Esophagus (tissue), 2 donors: Measurements from ENCODE around the gene SRR. TPM values are rescaled to one million over a fixed set of nuclear protein-coding genes. Genes with fewer than 3 reads are reported as not detected.

Source experiments
- H3K27ac ChIP-seq, 2 donors: one replicate each; pipeline ENCODE4 v1.5.1; 2013; ENCODE audit warnings: low read depth in 2 of 2, mild to moderate bottlenecking in 2 of 2, inconsistent platforms in 1 of 2, low read length in 1 of 2, moderate library complexity in 1 of 2
- H3K27me3 ChIP-seq, 2 donors: one replicate each; pipeline ENCODE4 v1.6.1; 2013; ENCODE audit warnings: low read length in 2 of 2, control low read depth in 1 of 2, mild to moderate bottlenecking in 1 of 2; ENCODE audit not compliant: insufficient read depth in 2 of 2, control insufficient read depth in 1 of 2
- H3K36me3 ChIP-seq, 2 donors: one replicate each; pipeline ENCODE4 v1.6.1; 2013; ENCODE audit warnings: low read length in 1 of 2; ENCODE audit not compliant: control insufficient read depth in 2 of 2, insufficient read depth in 2 of 2
- H3K4me1 ChIP-seq, 2 donors: one replicate each; pipeline ENCODE4 v1.6.1; 2013; ENCODE audit warnings: low read length in 1 of 2; ENCODE audit not compliant: control insufficient read depth in 2 of 2, insufficient read depth in 2 of 2
- H3K4me3 ChIP-seq, 2 donors: one replicate each; pipeline ENCODE4 v1.5.1; 2013; ENCODE audit warnings: low read length in 2 of 2, mild to moderate bottlenecking in 2 of 2, low read depth in 1 of 2, moderate library complexity in 1 of 2
- H3K9me3 ChIP-seq, 2 donors: one replicate each; pipeline ENCODE4 v1.6.1; 2013; ENCODE audit warnings: mild to moderate bottlenecking in 2 of 2, low read depth in 1 of 2, low read length in 1 of 2, moderate library complexity in 1 of 2; ENCODE audit not compliant: control insufficient read depth in 2 of 2, insufficient read depth in 1 of 2
- WGBS, 2 donors: extraction: QIAGEN DNeasy Blood & Tissue Kit; methylation state at CpG; one replicate each; pipeline ENCODE4 v1.1.7; 2013; 5-methylcytosine and 5-hydroxymethylcytosine counted together
- polyA plus RNA-seq, 2 donors: library from polyadenylated mRNA; stranded (reverse); fragments of 200-250 nt; gene quantifications; one replicate each; pipeline ENCODE4 v1.2.3, GENCODE V29; 2013
- donor health status: healthy with polysubstance abuse.
- donor health status: Bipolar disorder and iron deficiency.

Gene SRR
- polyA plus RNA-seq, 2 donors: 2.1 to 4.5 TPM

- H3K36me3 ChIP-seq: peaks cover 12 to 20% of the 10 kb centered on the region in 2 donors
- no peaks in the 10 kb centered on the region for H3K9me3 ChIP-seq
- H3K27ac ChIP-seq: no peak overlapping the region
- 94 to 95% methylated on average over 5 of the region's 5 CpGs for WGBS, 2 donors
- H3K4me3 ChIP-seq: no peak overlapping the region
- H3K4me1 ChIP-seq: no peaks in the 10 kb centered on the region
- no peaks in the 10 kb centered on the region for H3K27me3 ChIP-seq
These were observed 13.8 kb upstream of the SRR start for GRCh38 chr17:2289878-2290478.

DNA sequence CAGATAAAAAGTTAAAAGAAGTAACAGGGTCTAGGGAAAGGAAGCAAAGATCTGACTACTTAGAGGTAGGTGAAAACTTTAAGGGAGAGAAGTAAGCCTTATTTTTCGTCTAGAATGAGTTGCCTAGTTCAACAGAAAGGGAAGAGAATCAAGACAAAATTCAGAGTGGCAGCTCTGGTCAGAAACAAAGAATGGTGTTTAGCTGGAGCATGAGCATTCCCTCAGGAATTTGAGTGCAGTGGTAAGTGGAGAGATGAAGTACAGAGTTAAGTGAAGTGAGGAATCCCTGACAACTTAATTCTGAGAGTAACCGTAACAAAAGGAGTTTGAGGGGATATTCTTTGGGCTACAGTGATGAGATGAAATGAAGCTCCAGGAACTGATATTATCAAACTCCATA, 11.7 kb upstream of the SRR start:
- no peaks in the 10 kb centered on the region for H3K9me3 ChIP-seq
- WGBS, 2 donors: 87 to 88% methylated on average over 2 of the region's 2 CpGs
- no peak overlapping the region for H3K4me3 ChIP-seq
- H3K27me3 ChIP-seq: no peaks in the 10 kb centered on the region
- no peak overlapping the region for H3K27ac ChIP-seq
- H3K4me1 ChIP-seq: no peaks in the 10 kb centered on the region
- H3K36me3 ChIP-seq: peaks cover 12 to 24% of the 10 kb centered on the region in 2 donors

- no peaks in the 10 kb centered on the region for H3K9me3 ChIP-seq
- peaks cover 12 to 31% of the 10 kb centered on the region in 2 donors for H3K36me3 ChIP-seq
- no peaks in the 10 kb centered on the region for H3K4me1 ChIP-seq
- no peak overlapping the region for H3K27ac ChIP-seq
- 67 to 79% methylated on average over 1 of the region's 1 CpG for WGBS, 2 donors
- H3K4me3 ChIP-seq: no peak overlapping the region
- H3K27me3 ChIP-seq: no peaks in the 10 kb centered on the region
These were observed 8.2 kb upstream of the SRR start for GRCh38 chr17:2295575-2295974.

- Histone ChIP-seq H3K36me3 (peaks cover 2 to 26% of the 10 kb centered on the region in 2 donors), H3K27ac (no peak overlapping the region)
- WGBS, 2 donors: 58 to 71% methylated on average over 5 of the region's 5 CpGs
These were observed 6.7 kb upstream of the SRR start for GRCh38 chr17:2297023-2297422.

DNA sequence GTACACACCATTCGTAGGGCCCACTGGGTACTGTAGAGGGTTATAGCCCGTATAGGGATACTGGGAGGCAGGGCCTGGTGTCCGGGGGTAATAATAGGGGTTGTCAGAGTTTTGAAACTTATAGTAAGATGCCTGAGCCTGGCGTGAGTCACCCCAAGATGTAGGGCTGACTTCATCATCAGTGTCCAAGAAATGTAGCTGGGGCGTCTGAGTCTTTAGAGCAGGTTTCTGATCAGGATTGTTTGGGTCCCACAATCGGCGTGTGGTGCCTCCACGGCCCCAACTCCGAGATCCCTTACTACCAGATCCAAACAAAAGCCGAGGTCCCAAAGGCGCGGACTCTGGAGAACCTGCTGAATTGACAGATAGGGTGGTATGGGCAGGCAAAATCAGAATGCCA, 4.6 kb upstream of the SRR start:
- no peak overlapping the region for H3K27ac ChIP-seq
- H3K9me3 ChIP-seq: no peaks in the 10 kb centered on the region
- no peak overlapping the region for H3K4me3 ChIP-seq
- no peaks in the 10 kb centered on the region for H3K27me3 ChIP-seq
- 93 to 96% methylated on average over 12 of the region's 12 CpGs for WGBS, 2 donors
- peaks cover 0 to 17% of the 10 kb centered on the region in 2 donors for H3K36me3 ChIP-seq
- H3K4me1 ChIP-seq: peaks cover 0 to 4% of the 10 kb centered on the region in 2 donors

More at GRCh38 chr17:2297023-2297422, 6.7 kb upstream of the SRR start:
- no peaks in the 10 kb centered on the region for H3K27me3 ChIP-seq
- no peak overlapping the region for H3K4me3 ChIP-seq
- H3K4me1 ChIP-seq: peaks cover 0 to 2% of the 10 kb centered on the region in 2 donors
- no peaks in the 10 kb centered on the region for H3K9me3 ChIP-seq

DNA sequence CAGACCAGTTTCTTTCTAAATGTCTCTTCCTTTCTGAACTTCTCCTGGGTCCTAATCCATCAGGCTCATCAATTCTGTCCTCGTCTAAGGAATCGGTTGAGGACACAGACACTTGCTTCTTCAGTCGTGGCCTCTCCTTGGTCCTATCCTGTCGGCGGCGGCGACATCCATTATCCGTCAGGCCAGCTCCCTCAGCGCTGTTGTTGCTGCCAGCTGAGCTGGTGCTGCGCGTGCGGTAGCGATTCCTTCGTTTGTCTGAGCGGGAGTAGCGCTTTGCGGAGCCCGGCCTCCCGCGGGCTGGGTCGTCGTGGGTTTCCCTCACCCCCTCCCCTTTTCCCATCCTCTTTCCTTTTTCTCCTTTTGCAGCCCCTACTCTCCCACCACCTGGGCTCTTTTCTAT, 4.0 kb upstream of the SRR start:
- 94 to 95% methylated on average over 22 of the region's 22 CpGs for WGBS, 2 donors
- Histone ChIP-seq H3K27me3 (no peaks in the 10 kb centered on the region), H3K9me3 (no peaks in the 10 kb centered on the region), H3K36me3 (peaks cover 0 to 15% of the 10 kb centered on the region in 2 donors), H3K27ac (no peak overlapping the region), H3K4me1 (peaks cover 0 to 4% of the 10 kb centered on the region in 2 donors), H3K4me3 (no peak overlapping the region)

- Histone ChIP-seq H3K4me1 (peaks cover 0 to 4% of the 10 kb centered on the region in 2 donors), H3K27ac (peak overlapping the region; percentile 96 to 97), H3K4me3 (peak overlapping the region; percentile 72 to 73), H3K36me3 (peaks cover 0 to 10% of the 10 kb centered on the region in 2 donors), H3K27me3 (no peaks in the 10 kb centered on the region), H3K9me3 (no peaks in the 10 kb centered on the region)
- WGBS, 2 donors: 2% methylated on average over 12 of the region's 12 CpGs
These were observed 959 bp upstream of the SRR start for GRCh38 chr17:2302778-2303203.

DNA sequence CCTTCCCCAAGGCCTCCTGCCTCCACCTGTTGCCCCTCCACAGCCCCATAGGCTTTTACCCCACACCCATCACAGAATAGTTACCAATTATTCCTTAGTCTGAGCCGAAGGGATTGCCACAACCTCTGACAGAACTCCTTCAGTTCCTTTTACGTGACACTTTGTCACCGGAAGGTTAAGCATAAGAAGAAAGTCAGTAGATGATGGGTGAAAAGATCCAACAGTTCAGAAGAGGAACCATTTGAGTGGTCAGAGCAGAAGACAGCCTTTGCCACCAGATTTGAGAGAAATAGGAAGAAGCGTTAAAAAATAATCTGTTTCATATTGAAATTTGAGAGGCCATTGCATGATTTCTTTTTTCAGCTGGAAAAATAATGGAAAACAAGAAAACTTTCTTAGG, 1.2 kb downstream of the SRR start:
- H3K27ac ChIP-seq: no peak overlapping the region
- no peaks in the 10 kb centered on the region for H3K9me3 ChIP-seq
- H3K36me3 ChIP-seq: peaks cover 0 to 2% of the 10 kb centered on the region in 2 donors
- WGBS, 2 donors: 93 to 95% methylated on average over 4 of the region's 4 CpGs
- no peaks in the 10 kb centered on the region for H3K27me3 ChIP-seq
- no peak overlapping the region for H3K4me3 ChIP-seq
- H3K4me1 ChIP-seq: peaks cover 0 to 4% of the 10 kb centered on the region in 2 donors

- no peaks in the 10 kb centered on the region for H3K27me3 ChIP-seq
- no peaks in the 10 kb centered on the region for H3K36me3 ChIP-seq
- no peak overlapping the region for H3K4me3 ChIP-seq
- no peaks in the 10 kb centered on the region for H3K4me1 ChIP-seq
- H3K27ac ChIP-seq: no peak overlapping the region
- no peaks in the 10 kb centered on the region for H3K9me3 ChIP-seq
- WGBS, 2 donors: 65 to 72% methylated on average over 6 of the region's 6 CpGs
These were observed 5.8 kb downstream of the SRR start for GRCh38 chr17:2309338-2310154.
